Lower leg skin (tissue), 3 donors: Measurements from ENCODE around the gene LIPG.

Source experiments
- POLR2A ChIP-seq, 2 donors: fragments of 450-650 bp; IDR thresholded peaks; one replicate each; pipeline ENCODE4 v1.6.1; 2016 to 2017; ENCODE audit warnings: antibody characterized with exemption in 2 of 2, mild to moderate bottlenecking in 1 of 2, moderate library complexity in 1 of 2
- TF ChIP-seq, protein P1 (sequence below), 3 donors: fragments of 450-650 bp; IDR thresholded peaks; one replicate each; pipeline ENCODE4 v1.5.1; 2016; ENCODE audit warnings: antibody characterized with exemption in 3 of 3, mild to moderate bottlenecking in 3 of 3, moderate library complexity in 2 of 3

GRCh38 chr18:49561289-49562193, at the start of gene LIPG:
- TF ChIP-seq, protein P1, sequence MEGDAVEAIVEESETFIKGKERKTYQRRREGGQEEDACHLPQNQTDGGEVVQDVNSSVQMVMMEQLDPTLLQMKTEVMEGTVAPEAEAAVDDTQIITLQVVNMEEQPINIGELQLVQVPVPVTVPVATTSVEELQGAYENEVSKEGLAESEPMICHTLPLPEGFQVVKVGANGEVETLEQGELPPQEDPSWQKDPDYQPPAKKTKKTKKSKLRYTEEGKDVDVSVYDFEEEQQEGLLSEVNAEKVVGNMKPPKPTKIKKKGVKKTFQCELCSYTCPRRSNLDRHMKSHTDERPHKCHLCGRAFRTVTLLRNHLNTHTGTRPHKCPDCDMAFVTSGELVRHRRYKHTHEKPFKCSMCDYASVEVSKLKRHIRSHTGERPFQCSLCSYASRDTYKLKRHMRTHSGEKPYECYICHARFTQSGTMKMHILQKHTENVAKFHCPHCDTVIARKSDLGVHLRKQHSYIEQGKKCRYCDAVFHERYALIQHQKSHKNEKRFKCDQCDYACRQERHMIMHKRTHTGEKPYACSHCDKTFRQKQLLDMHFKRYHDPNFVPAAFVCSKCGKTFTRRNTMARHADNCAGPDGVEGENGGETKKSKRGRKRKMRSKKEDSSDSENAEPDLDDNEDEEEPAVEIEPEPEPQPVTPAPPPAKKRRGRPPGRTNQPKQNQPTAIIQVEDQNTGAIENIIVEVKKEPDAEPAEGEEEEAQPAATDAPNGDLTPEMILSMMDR (IDR thresholded peaks at IDR 0.05), result no peak
- TF ChIP-seq POLR2A (IDR thresholded peaks at IDR 0.05), result no peak
